GM12878 (cell line): ENCODE measurements around the gene LETM1. TPM values are rescaled to one million over a fixed set of nuclear protein-coding genes. Genes with fewer than 3 reads are reported as not detected.

ENCODE experiments used
- ATAC-seq: fragments of 200-7000 bp; cut with Tn5 transposase; 3 replicates; pipeline ENCODE4 v1.9.1; 2020; ENCODE audit warnings: mild to moderate bottlenecking, moderate library complexity
- BruUV-seq: library from RNA; stranded (reverse); fragments of 400-500 nt; replicated peaks from 2 replicates; lab custom pipeline; 2021; lab: Mats Ljungman, UMichigan
- CTCF ChIA-PET: fragments of 300-600 bp; sonication (Branson Sonifier 250); formaldehyde crosslinking; extraction: SDS; loops from one replicate; lab custom pipeline; 2021; ENCODE audit warnings: inconsistent platforms; lab: Yijun Ruan, JAX
- POLR2A ChIA-PET: fragments of 350-600 bp; formaldehyde crosslinking; extraction: SDS; loops from one replicate; lab custom pipeline; 2021; ENCODE audit warnings: inconsistent platforms; lab: Charles Lee
- RAD21 ChIA-PET: fragments of 300-600 bp; sonication (Branson Sonifier 250); formaldehyde crosslinking; loops from one replicate; lab custom pipeline; 2023; ENCODE audit warnings: antibody characterized with exemption; ENCODE audit not compliant: unreplicated experiment; lab: Charles Lee
- SMC1A ChIA-PET: fragments of 300-600 bp; sonication (Branson Sonifier 250); formaldehyde crosslinking; loops from one replicate; lab custom pipeline; 2023; ENCODE audit not compliant: unreplicated experiment, uncharacterized antibody; lab: Charles Lee
- DNase-seq: peaks from one replicate; pipeline ENCODE4 v3.0.0-alpha.2; 2011; ENCODE audit warnings: low read depth, low spot score
- FAIRE-seq: peaks from 3 replicates; lab custom pipeline; 2011; peaks lifted over from hg19 to GRCh38; lab: Jason Lieb, UNC
- H2AFZ ChIP-seq: 2 replicates; pipeline ENCODE4 v1.6.0; 2011; ENCODE audit warnings: low read depth, low read length, control low read depth; ENCODE audit not compliant: control insufficient read depth
- H3K27ac ChIP-seq: 2 replicates; pipeline ENCODE4 v1.5.1; 2011; ENCODE audit warnings: control low read depth; ENCODE audit not compliant: control insufficient read depth, insufficient read depth
- H3K27me3 ChIP-seq, 2 experiments: replicated peaks in 1 of 2; 2 replicates each; pipeline versions ENCODE4 v1.6.0 to v1.6.1; 2011; ENCODE audit warnings: low read length in 1 of 2; ENCODE audit not compliant: control insufficient read depth in 2 of 2, insufficient read depth in 2 of 2
- H3K36me3 ChIP-seq, 2 experiments: 2 replicates each; pipeline ENCODE4 v1.5.1; 2011; ENCODE audit warnings: low read length in 1 of 2; ENCODE audit not compliant: control insufficient read depth in 2 of 2, insufficient read depth in 2 of 2
- H3K4me1 ChIP-seq: 2 replicates; pipeline ENCODE4 v1.6.1; 2011; ENCODE audit warnings: mild to moderate bottlenecking, low read length, moderate library complexity, mixed read lengths; ENCODE audit not compliant: control insufficient read depth, insufficient read depth
- H3K4me2 ChIP-seq: 2 replicates; pipeline ENCODE4 v1.6.0; 2011; ENCODE audit warnings: control low read depth; ENCODE audit not compliant: control insufficient read depth, insufficient read depth
- H3K4me3 ChIP-seq: fragments of 200-600 bp; sonication (generic); 2 replicates; pipeline ENCODE4 v1.5.1; 2016
- H3K79me2 ChIP-seq: 2 replicates; pipeline ENCODE4 v1.6.0; 2011; ENCODE audit warnings: low read length; ENCODE audit not compliant: control insufficient read depth, insufficient read depth
- H3K9ac ChIP-seq: 2 replicates; pipeline ENCODE4 v1.8.0; 2011; ENCODE audit warnings: low read length, control low read depth, mixed read lengths; ENCODE audit not compliant: control insufficient read depth, insufficient read depth
- H3K9me3 ChIP-seq: replicated peaks from 3 replicates; pipeline ENCODE4 v1.5.1; 2011; ENCODE audit warnings: mild to moderate bottlenecking, low read length; ENCODE audit not compliant: control insufficient read depth, insufficient read depth
- H4K20me1 ChIP-seq: 2 replicates; pipeline ENCODE4 v1.6.0; 2011; ENCODE audit not compliant: control insufficient read depth, insufficient read depth
- EP300 ChIP-seq, 2 experiments: fragments of 150-350 bp in 1 of 2; IDR thresholded peaks; 2 replicates each; pipeline ENCODE4 v1.6.1; 2011 to 2012; ENCODE audit warnings: low read depth in 2 of 2, low read length in 2 of 2, borderline replicate concordance in 1 of 2, improper control_type of control experiment in 1 of 2, inconsistent platforms in 1 of 2; ENCODE audit not compliant: control insufficient read depth in 1 of 2
- KLF5 ChIP-seq: fragments of 450-650 bp; IDR thresholded peaks from 2 replicates; pipeline ENCODE4 v1.6.1; 2014; ENCODE audit warnings: mild to moderate bottlenecking; ENCODE audit not compliant: partially characterized antibody
- LARP7 ChIP-seq: fragments of 450-650 bp; IDR thresholded peaks from 2 replicates; pipeline ENCODE4 v1.6.1; 2017; ENCODE audit warnings: mild to moderate bottlenecking
- MEF2B ChIP-seq: fragments of 450-650 bp; IDR thresholded peaks from 2 replicates; pipeline ENCODE4 v1.6.1; 2018; ENCODE audit warnings: mild to moderate bottlenecking, moderate library complexity; ENCODE audit not compliant: partially characterized antibody, poor library complexity, severe bottlenecking
- NBN ChIP-seq: fragments of 450-650 bp; IDR thresholded peaks from 2 replicates; pipeline ENCODE4 v1.6.1; 2016
- NFYB ChIP-seq: IDR thresholded peaks from 2 replicates; pipeline ENCODE4 v1.6.1; 2011; ENCODE audit warnings: low read depth, mild to moderate bottlenecking, low read length, improper control_type of control experiment, moderate library complexity; ENCODE audit not compliant: insufficient read depth
- RAD51 ChIP-seq: fragments of 450-650 bp; IDR thresholded peaks from 2 replicates; pipeline ENCODE4 v1.6.1; 2016; ENCODE audit warnings: moderate library complexity, mild to moderate bottlenecking, inconsistent platforms
- SPI1 ChIP-seq: IDR thresholded peaks from 2 replicates; pipeline ENCODE4 v1.6.1; 2011; ENCODE audit warnings: low read depth, mild to moderate bottlenecking, low read length, moderate library complexity, borderline replicate concordance; ENCODE audit not compliant: insufficient read depth
- TAF1 ChIP-seq: IDR thresholded peaks from 2 replicates; pipeline ENCODE4 v1.6.1; 2011; ENCODE audit warnings: mild to moderate bottlenecking, low read depth, low read length, borderline replicate concordance
- YY1 ChIP-seq: IDR thresholded peaks from 2 replicates; pipeline ENCODE4 v1.6.1; 2011; ENCODE audit warnings: low read depth, mild to moderate bottlenecking, low read length
- WGBS: methylation state at CpG from one replicate; pipeline ENCODE4 v1.1.6; 2016; ENCODE audit warnings: low lambda C conversion rate; ENCODE audit not compliant: insufficient replicate concordance, insufficient coverage; ENCODE audit errors: missing lambda C conversion rate; 5-methylcytosine and 5-hydroxymethylcytosine counted together
- in situ Hi-C: fragments of 300-500 bp; cut with MboI; formaldehyde crosslinking; loops from 9 replicates; pipeline ENCODE4 v1.14.3; 2018; ENCODE audit warnings: mixed read lengths
- intact Hi-C: fragments of 100-400 bp; cut with micrococcal nuclease; formaldehyde crosslinking; loops from one replicate; pipeline ENCODE4 v1.14.2; 2022; ENCODE audit not compliant: unreplicated experiment
- polyA plus RNA-seq, 11 experiments: library from polyadenylated mRNA; depleted of rRNA in 4 of 11; unstranded in 6 of 11; stranded (reverse) in 5 of 11; fragments of >200 nt; fragmentation: Nextera tagmentation in 4 of 11; fragmentation: Illumina TruSeq in 1 of 11; extraction: Ambion mirVana in 4 of 11; extraction: Trizol in 1 of 11; gene quantifications; 1 replicate in 1 of 11; 2 replicates in 10 of 11; pipeline versions ENCODE4 v1.2.1 to v1.2.3, GENCODE V29; 2011 to 2016; ENCODE audit warnings: inconsistent platforms in 2 of 11, missing spikeins in 2 of 11, low read depth in 1 of 11
- total RNA-seq, 4 experiments: library from RNA; depleted of rRNA in 3 of 4; stranded (reverse); fragments of >200 nt in 3 of 4; fragmentation: Illumina TruSeq in 1 of 4; extraction: Trizol in 1 of 4; gene quantifications; 2 replicates each; pipeline versions ENCODE4 v1.2.1 to v1.2.3, GENCODE V29; 2013 to 2021
- TF ChIP-seq, protein P1 (sequence below): fragments of 450-650 bp; conservative IDR thresholded peaks from 2 replicates; pipeline ENCODE4 v1.6.1; 2017; ENCODE audit warnings: mild to moderate bottlenecking, moderate library complexity
- TF ChIP-seq, protein P2 (sequence below): IDR thresholded peaks from 2 replicates; pipeline ENCODE4 v1.6.1; 2012; ENCODE audit warnings: low read depth, low read length, improper control_type of control experiment

Gene LETM1
- total and polyA plus RNA-seq, 10 of the 15 experiments (the other 5 are each of a cell fraction or from before 2014, with no cell fraction given) = 2.6 to 65.2 (median 30.2) TPM

DNA sequence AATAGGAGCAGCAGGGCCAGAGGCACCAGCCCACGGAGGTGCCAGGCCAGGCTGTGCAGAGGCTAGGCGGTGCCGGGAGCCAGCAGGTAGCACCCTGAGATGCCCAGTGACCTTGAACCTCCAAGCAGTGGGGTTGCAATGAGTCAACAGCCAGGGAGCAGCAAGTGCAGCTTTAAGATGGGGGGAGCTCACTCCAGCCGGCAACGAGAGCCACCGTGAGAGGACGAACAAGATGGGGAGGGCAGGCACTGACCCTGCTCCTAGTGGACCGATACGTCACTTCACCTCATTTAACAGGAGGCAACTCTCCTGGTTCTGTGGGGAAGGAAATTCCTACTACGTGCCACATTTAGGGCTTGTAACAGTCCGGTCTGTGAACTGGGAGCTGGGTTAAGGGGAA, 4.8 kb downstream of the LETM1 start:
- Histone ChIP-seq H3K9me3 (no peaks in the 10 kb centered on the region), H4K20me1 (no peaks in the 10 kb centered on the region), H3K27me3 (no peaks in the 10 kb centered on the region), H3K4me1 (peaks cover 22% of the 10 kb centered on the region), H2AFZ (no peak overlapping the region), H3K4me3 (no peak overlapping the region), H3K79me2 (peaks cover 55% of the 10 kb centered on the region), H3K9ac (no peak overlapping the region), H3K27ac (no peak overlapping the region), H3K4me2 (peak overlapping the region; percentile 41; the same call in 1 of the 2 replicates), H3K36me3 (peaks cover 0 to 5% of the 10 kb centered on the region in 2 experiments; a peak in 1 of 4 replicates)
- WGBS = 97% methylated on average over 11 of the region's 11 CpGs
- SMC1A ChIA-PET = interaction anchor here (1.5 kb wide), 2 partner anchors 17 to 48 kb away, joined by 3 to 6 read pairs; no protein-coding TSS in a partner anchor
- no peak for TF ChIP-seq MEF2B
- no peak for TF ChIP-seq NFYB
- no peak for TF ChIP-seq SPI1
- TF ChIP-seq LARP7 = no peak
- intact Hi-C loops = loop anchor here (5.0 kb wide), 1 partner anchor 46 kb away; no protein-coding TSS in a partner anchor
- FAIRE-seq (no peak), ATAC-seq (no peak), DNase-seq (no peak)
- in situ Hi-C loops = no loop called here
- POLR2A ChIA-PET = no interaction called here
- RAD21 ChIA-PET = interaction anchor here (0.8 kb wide), 1 partner anchor 48 kb away, joined by 3 read pairs; no protein-coding TSS in a partner anchor
- no TSS peak for BruUV-seq
- CTCF ChIA-PET = interaction anchor here (0.6 to 3.7 kb wide), 2 partner anchors 49 to 155 kb away, joined by 4 to 13 read pairs; no protein-coding TSS in a partner anchor

DNA sequence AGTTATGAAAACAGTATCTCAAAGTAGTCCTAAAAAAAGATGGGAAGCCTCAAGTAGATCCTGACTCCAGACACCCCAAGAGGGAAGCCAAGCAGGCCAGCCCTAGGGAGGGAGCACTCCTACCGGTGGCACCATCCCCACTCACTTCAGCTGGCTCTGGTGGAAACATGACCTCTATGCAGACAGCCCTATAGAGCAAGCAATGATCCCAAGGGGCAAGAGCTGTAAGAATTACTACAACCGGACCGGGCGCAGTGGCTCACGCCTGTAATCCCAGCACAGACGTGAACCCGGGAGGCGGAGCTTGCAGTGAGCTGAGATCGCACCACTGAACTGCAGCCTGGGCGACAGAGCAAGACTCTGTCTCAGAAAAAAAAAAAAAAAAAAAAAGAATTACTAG, 5.7 kb downstream of the LETM1 start:
- Histone ChIP-seq H3K9me3 (no peaks in the 10 kb centered on the region), H3K79me2 (peaks cover 47% of the 10 kb centered on the region), H3K27me3 (no peaks in the 10 kb centered on the region), H4K20me1 (no peaks in the 10 kb centered on the region), H3K27ac (no peak overlapping the region), H3K4me1 (peaks cover 22% of the 10 kb centered on the region), H3K9ac (no peak overlapping the region), H3K4me2 (0 out of 2 replicates have a peak overlapping the region, but pooled peaks have one; percentile 10), H2AFZ (no peak overlapping the region), H3K36me3 (peaks cover 0 to 7% of the 10 kb centered on the region in 2 experiments; a peak in 1 of 4 replicates), H3K4me3 (no peak overlapping the region)
- FAIRE-seq (no peak), DNase-seq (no peak), ATAC-seq (no peak)
- no TSS peak for BruUV-seq
- ChIA-PET POLR2A (interaction anchor here (0.6 to 1.1 kb wide), 2 partner anchors 22 to 131 kb away, joined by 3 to 7 read pairs; no protein-coding TSS in a partner anchor), SMC1A (no interaction called here), RAD21 (no interaction called here), CTCF (interaction anchor here (0.6 to 3.7 kb wide), 2 partner anchors 50 to 156 kb away, joined by 4 to 13 read pairs; no protein-coding TSS in a partner anchor)
- in situ Hi-C loops = no loop called here
- TF ChIP-seq, protein P1, sequence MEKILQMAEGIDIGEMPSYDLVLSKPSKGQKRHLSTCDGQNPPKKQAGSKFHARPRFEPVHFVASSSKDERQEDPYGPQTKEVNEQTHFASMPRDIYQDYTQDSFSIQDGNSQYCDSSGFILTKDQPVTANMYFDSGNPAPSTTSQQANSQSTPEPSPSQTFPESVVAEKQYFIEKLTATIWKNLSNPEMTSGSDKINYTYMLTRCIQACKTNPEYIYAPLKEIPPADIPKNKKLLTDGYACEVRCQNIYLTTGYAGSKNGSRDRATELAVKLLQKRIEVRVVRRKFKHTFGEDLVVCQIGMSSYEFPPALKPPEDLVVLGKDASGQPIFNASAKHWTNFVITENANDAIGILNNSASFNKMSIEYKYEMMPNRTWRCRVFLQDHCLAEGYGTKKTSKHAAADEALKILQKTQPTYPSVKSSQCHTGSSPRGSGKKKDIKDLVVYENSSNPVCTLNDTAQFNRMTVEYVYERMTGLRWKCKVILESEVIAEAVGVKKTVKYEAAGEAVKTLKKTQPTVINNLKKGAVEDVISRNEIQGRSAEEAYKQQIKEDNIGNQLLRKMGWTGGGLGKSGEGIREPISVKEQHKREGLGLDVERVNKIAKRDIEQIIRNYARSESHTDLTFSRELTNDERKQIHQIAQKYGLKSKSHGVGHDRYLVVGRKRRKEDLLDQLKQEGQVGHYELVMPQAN = no peak
- no peak for TF ChIP-seq RAD51
- no peak for TF ChIP-seq TAF1
- TF ChIP-seq NBN = no peak
- TF ChIP-seq KLF5 = no peak
- no peak for TF ChIP-seq EP300 (IDR thresholded peaks at IDR 0.05; ENCODE audit: borderline replicate concordance in 1 of 2, control insufficient read depth in 1 of 2, low read depth in 2 of 2, low read length in 2 of 2)
- TF ChIP-seq, protein P2, sequence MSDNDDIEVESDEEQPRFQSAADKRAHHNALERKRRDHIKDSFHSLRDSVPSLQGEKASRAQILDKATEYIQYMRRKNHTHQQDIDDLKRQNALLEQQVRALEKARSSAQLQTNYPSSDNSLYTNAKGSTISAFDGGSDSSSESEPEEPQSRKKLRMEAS = no peak
- TF ChIP-seq YY1 = no peak
- WGBS = 72% methylated on average over 8 of the region's 10 CpGs
- intact Hi-C loops = loop anchor here (5.0 kb wide), 1 partner anchor 47 kb away; no protein-coding TSS in a partner anchor
